Esophagus squamous epithelium (tissue), 5 donors: ENCODE measurements around the gene IFT20. TPM values are rescaled to one million over a fixed set of nuclear protein-coding genes. Genes with fewer than 3 reads are reported as not detected.
A peak's percentile ranks its signal among the peaks of the same experiment; 100 is the strongest.

Experiments
- DNase-seq: peaks from one replicate; lab custom pipeline; 2025; lab: John Stamatoyannopoulos, UW
- H3K27ac ChIP-seq, 4 donors: fragments of 200-600 bp; sonication (generic); one replicate each; pipeline ENCODE4 v1.5.1; 2016 to 2019; ENCODE audit warnings: mild to moderate bottlenecking in 1 of 4
- H3K27me3 ChIP-seq, 4 donors: fragments of 200-600 bp; sonication (generic); 1 replicate in 3 of 4; 2 replicates in 1 of 4; pipeline versions ENCODE4 v1.5.1 to v1.6.0; 2017 to 2021; ENCODE audit warnings: antibody characterized with exemption in 1 of 4
- H3K36me3 ChIP-seq, 3 donors: fragments of 200-600 bp; sonication (generic); one replicate each; pipeline ENCODE4 v1.5.1; 2016 to 2019
- H3K4me1 ChIP-seq, 3 donors: fragments of 200-600 bp; sonication (generic); one replicate each; pipeline ENCODE4 v1.5.1; 2017 to 2019
- H3K4me3 ChIP-seq, 4 donors: fragments of 200-600 bp; sonication (generic); 1 replicate in 3 of 4; 2 replicates in 1 of 4; pipeline ENCODE4 v1.5.1; 2016 to 2019; ENCODE audit warnings: mild to moderate bottlenecking in 2 of 4, moderate library complexity in 1 of 4
- H3K9me3 ChIP-seq, 3 donors: fragments of 200-600 bp; sonication (generic); one replicate each; pipeline ENCODE4 v1.5.1; 2016 to 2019
- POLR2A ChIP-seq, 4 donors: fragments of 450-650 bp; IDR thresholded peaks; one replicate each; pipeline ENCODE4 v1.6.1; 2017; ENCODE audit warnings: antibody characterized with exemption in 4 of 4, mild to moderate bottlenecking in 4 of 4, moderate library complexity in 3 of 4
- WGBS, 2 donors: methylation state at CpG; one replicate each; pipeline ENCODE4 v1.1.5; 2018; 5-methylcytosine and 5-hydroxymethylcytosine counted together
- intact Hi-C: fragments of 100-400 bp; cut with DNase I; formaldehyde crosslinking; loops from one replicate; pipeline ENCODE4 v1.15.0; 2022
- total RNA-seq, 4 donors: library from RNA; depleted of rRNA; stranded (reverse); fragments of >200 nt; gene quantifications; one replicate each; pipeline ENCODE4 v1.1.0, GENCODE V29; 2016
- TF ChIP-seq, protein P1 (sequence below), 6 experiments: fragments of 450-650 bp in 4 of 6; fragments of 200-600 bp in 2 of 6; sonication (generic) in 2 of 6; IDR thresholded peaks; one replicate each; pipeline ENCODE4 v1.5.1; 2016 to 2019; ENCODE audit warnings: antibody characterized with exemption in 6 of 6, mild to moderate bottlenecking in 4 of 6, moderate library complexity in 4 of 6
- donor health status: DM: yes; HTN: yes; CAD: no.

Gene IFT20
- total RNA-seq, 4 donors from 2014 or later, result 8.5 to 31.5 (median 17.1) TPM

- intact Hi-C loops, result no loop called here
- WGBS, 2 donors, result 83 to 87% methylated on average over 6 of the region's 7 CpGs
These were observed 15.0 kb upstream of the IFT20 start for GRCh38 chr17:28350271-28350670.

GRCh38 chr17:28348979-28349378, 13.7 kb upstream of the IFT20 start:
- intact Hi-C loops, result no loop called here
- H3K36me3 ChIP-seq, result peaks cover 42 to 100% (median 76%) of the 10 kb centered on the region in 3 donors
- H3K9me3 ChIP-seq, result no peaks in the 10 kb centered on the region
- H3K4me3 ChIP-seq, result no peak overlapping the region
- TF ChIP-seq, protein P1, sequence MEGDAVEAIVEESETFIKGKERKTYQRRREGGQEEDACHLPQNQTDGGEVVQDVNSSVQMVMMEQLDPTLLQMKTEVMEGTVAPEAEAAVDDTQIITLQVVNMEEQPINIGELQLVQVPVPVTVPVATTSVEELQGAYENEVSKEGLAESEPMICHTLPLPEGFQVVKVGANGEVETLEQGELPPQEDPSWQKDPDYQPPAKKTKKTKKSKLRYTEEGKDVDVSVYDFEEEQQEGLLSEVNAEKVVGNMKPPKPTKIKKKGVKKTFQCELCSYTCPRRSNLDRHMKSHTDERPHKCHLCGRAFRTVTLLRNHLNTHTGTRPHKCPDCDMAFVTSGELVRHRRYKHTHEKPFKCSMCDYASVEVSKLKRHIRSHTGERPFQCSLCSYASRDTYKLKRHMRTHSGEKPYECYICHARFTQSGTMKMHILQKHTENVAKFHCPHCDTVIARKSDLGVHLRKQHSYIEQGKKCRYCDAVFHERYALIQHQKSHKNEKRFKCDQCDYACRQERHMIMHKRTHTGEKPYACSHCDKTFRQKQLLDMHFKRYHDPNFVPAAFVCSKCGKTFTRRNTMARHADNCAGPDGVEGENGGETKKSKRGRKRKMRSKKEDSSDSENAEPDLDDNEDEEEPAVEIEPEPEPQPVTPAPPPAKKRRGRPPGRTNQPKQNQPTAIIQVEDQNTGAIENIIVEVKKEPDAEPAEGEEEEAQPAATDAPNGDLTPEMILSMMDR (IDR thresholded peaks at IDR 0.05), result no peak
- TF ChIP-seq POLR2A (IDR thresholded peaks at IDR 0.05), result no peak
- no peak for DNase-seq
- H3K27ac ChIP-seq, result no peak overlapping the region
- no peaks in the 10 kb centered on the region for H3K27me3 ChIP-seq
- H3K4me1 ChIP-seq, result peaks cover 5 to 20% (median 13%) of the 10 kb centered on the region in 3 donors
- WGBS, 2 donors, result 60% methylated on average over 1 of the region's 3 CpGs; no CpG with 5 or more reads in 1 of the 2 donors

More at GRCh38 chr17:28350271-28350670, 15.0 kb upstream of the IFT20 start:
- Histone ChIP-seq H3K27me3 (no peaks in the 10 kb centered on the region), H3K4me3 (no peak overlapping the region), H3K4me1 (peaks cover 5 to 23% (median 13%) of the 10 kb centered on the region in 3 donors), H3K9me3 (no peaks in the 10 kb centered on the region), H3K36me3 (peaks cover 37 to 100% (median 69%) of the 10 kb centered on the region in 3 donors), H3K27ac (no peak overlapping the region)
- DNase-seq, result no peak
- TF ChIP-seq, protein P1 (IDR thresholded peaks at IDR 0.05), result no peak
- TF ChIP-seq POLR2A (IDR thresholded peaks at IDR 0.05), result no peak

DNA sequence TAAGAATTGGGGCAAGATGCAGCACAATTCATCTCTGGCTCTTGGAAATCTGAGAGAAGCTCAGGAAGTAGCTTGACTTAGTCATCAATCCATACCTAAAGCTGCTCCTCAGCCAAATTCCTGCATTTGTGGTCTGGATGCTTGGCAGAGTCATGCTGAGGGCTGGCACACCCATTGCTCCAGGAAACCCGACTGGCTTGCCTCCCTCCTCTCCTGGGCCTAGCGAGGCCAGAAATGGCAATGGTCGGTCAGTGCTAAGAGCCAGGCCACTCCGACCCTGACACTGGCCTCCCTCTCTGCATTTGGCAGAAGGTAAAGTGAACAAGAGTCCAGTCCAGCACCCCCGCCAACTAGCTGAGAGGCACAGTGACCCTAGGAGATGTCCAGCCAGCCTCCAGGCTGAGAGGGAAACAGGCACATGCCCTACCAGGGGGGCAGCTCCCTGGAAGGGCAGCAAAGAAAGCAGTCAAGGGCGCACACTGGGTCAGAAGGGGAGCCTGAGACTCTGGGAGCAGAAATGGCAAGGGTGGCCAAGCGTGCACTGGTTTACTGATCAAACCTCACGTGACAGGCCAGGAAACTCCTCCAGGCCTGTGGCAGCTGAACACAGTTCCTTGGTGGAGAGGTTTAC, 12.1 kb upstream of the IFT20 start:
- peaks cover 5 to 26% (median 13%) of the 10 kb centered on the region in 3 donors for H3K4me1 ChIP-seq
- no peaks in the 10 kb centered on the region for H3K9me3 ChIP-seq
- H3K27me3 ChIP-seq, result no peaks in the 10 kb centered on the region
- no peak for DNase-seq
- H3K4me3 ChIP-seq, result no peak overlapping the region
- H3K27ac ChIP-seq, result peak overlapping the region in 3 of 4 donors; percentile 28 to 70 (median 51)
- 68 to 100% methylated on average over 1 to 6 of the region's 8 CpGs for WGBS, 2 donors
- TF ChIP-seq, protein P1 (IDR thresholded peaks at IDR 0.05), result no peak
- no peak for TF ChIP-seq POLR2A (IDR thresholded peaks at IDR 0.05)
- H3K36me3 ChIP-seq, result peaks cover 35 to 100% (median 80%) of the 10 kb centered on the region in 3 donors
- intact Hi-C loops, result no loop called here

GRCh38 chr17:28346746-28347246, 11.5 kb upstream of the IFT20 start:
- no peak for DNase-seq
- TF ChIP-seq, protein P1 (IDR thresholded peaks at IDR 0.05), result peak in 4 of 6 experiments; percentile 10 to 42 (median 29)
- TF ChIP-seq POLR2A (IDR thresholded peaks at IDR 0.05), result no peak
- intact Hi-C loops, result no loop called here
- peaks cover 5 to 26% (median 13%) of the 10 kb centered on the region in 3 donors for H3K4me1 ChIP-seq
- H3K4me3 ChIP-seq, result no peak overlapping the region
- H3K27ac ChIP-seq, result peak overlapping the region in 3 of 4 donors; percentile 11 to 70 (median 51)
- H3K9me3 ChIP-seq, result no peaks in the 10 kb centered on the region
- H3K36me3 ChIP-seq, result peaks cover 38 to 100% (median 81%) of the 10 kb centered on the region in 3 donors
- no peaks in the 10 kb centered on the region for H3K27me3 ChIP-seq
- WGBS, 2 donors, result 49 to 59% methylated on average over 6 to 7 of the region's 7 CpGs

DNA sequence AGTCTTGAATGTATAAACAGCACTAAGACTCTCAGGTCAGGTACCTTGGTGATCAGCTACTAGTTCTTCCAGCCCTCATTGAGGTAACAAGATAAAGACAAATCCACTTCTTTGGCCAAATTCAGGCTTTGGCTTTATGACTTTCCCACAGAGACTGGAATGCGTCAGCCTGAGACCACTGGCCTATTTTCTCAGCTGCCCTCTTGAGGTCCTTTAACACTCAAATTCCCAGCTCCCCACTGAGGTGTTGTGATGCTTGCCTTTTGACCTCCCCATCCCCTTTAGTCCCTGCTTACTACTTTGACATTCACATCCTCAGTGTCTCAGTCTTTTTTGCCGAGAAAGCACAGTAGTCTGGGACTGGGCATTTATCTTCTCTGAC, 10.9 kb upstream of the IFT20 start:
- no peaks in the 10 kb centered on the region for H3K9me3 ChIP-seq
- no peak for DNase-seq
- WGBS, 2 donors, result 90 to 94% methylated on average over 2 of the region's 2 CpGs
- intact Hi-C loops, result no loop called here
- H3K27me3 ChIP-seq, result no peaks in the 10 kb centered on the region
- H3K36me3 ChIP-seq, result peaks cover 40 to 100% (median 81%) of the 10 kb centered on the region in 3 donors
- H3K4me3 ChIP-seq, result no peak overlapping the region
- H3K4me1 ChIP-seq, result peaks cover 5 to 26% (median 13%) of the 10 kb centered on the region in 3 donors
- no peak for TF ChIP-seq POLR2A (IDR thresholded peaks at IDR 0.05)
- TF ChIP-seq, protein P1 (IDR thresholded peaks at IDR 0.05), result no peak
- H3K27ac ChIP-seq, result peak overlapping the region in 1 of 4 donors; percentile 70
